ENCODE results near the gene SMAD2.

GRCh38 chr18:47847635-47848034 lies 82.8 kb downstream of the SMAD2 start:
- TF ChIP-seq PPARA (CRISPR knock-in tag; IDR thresholded peaks at IDR 0.05; ENCODE audit: borderline replicate concordance) (no peak), ZFP30 (CRISPR knock-in tag; IDR thresholded peaks at IDR 0.05) (no peak), TSHZ2 (CRISPR knock-in tag; IDR thresholded peaks at IDR 0.05) (no peak), PATZ1 (CRISPR knock-in tag; IDR thresholded peaks at IDR 0.05; ENCODE audit: borderline replicate concordance) (no peak), TOX (CRISPR knock-in tag; IDR thresholded peaks at IDR 0.05; ENCODE audit: borderline replicate concordance) (no peak), BACH2 (CRISPR knock-in tag; IDR thresholded peaks at IDR 0.05; ENCODE audit: borderline replicate concordance) (no peak), TCF4 (CRISPR knock-in tag; IDR thresholded peaks at IDR 0.05; ENCODE audit: borderline replicate concordance) (no peak), SNAI2 (CRISPR knock-in tag; IDR thresholded peaks at IDR 0.05) (no peak), ZFP3 (CRISPR knock-in tag; IDR thresholded peaks at IDR 0.05) (no peak), ZNF565 (CRISPR knock-in tag; conservative IDR thresholded peaks at IDR 0.05; ENCODE audit: low read depth) (no peak), CSRNP3 (CRISPR knock-in tag; IDR thresholded peaks at IDR 0.05) (no peak), ZNF8 (CRISPR knock-in tag; IDR thresholded peaks at IDR 0.05) (no peak), POU6F1 (CRISPR knock-in tag; IDR thresholded peaks at IDR 0.05; ENCODE audit: borderline replicate concordance, low read depth) (no peak), OSR1 (CRISPR knock-in tag; IDR thresholded peaks at IDR 0.05) (no peak)

Measured in SK-N-SH treated with all-trans-retinoic acid at 6 μM for 48 hours (cell line).